GM18499 (cell line): Measurements from ENCODE around the gene RCOR3.
A peak's percentile ranks its signal among the peaks of the same experiment; 100 is the strongest.
"Not testable (repeated sequence)": the region's sequence is repeated elsewhere in the genome, so short reads cannot be mapped to it uniquely, and the experiment has no call there.

ENCODE experiments used
- ATAC-seq: cut with Tn5 transposase; IDR thresholded peaks from one replicate; pipeline ENCODE4 v1.9.1; 2021; ENCODE audit warnings: moderate number of reproducible peaks; ENCODE audit not compliant: insufficient read depth, unreplicated experiment

Gene RCOR3

GRCh38 chr1:211259638-211260126 is 516 bp downstream of the RCOR3 start:
- ATAC-seq = peak; percentile 0

- peak; percentile 28 for ATAC-seq
Measured at GRCh38 chr1:211260141-211261107, 1.3 kb downstream of the RCOR3 start.

- ATAC-seq = no peak
Measured at GRCh38 chr1:211261229-211261628, 2.1 kb downstream of the RCOR3 start.

- ATAC-seq = not testable (repeated sequence)
Measured at GRCh38 chr1:211263022-211263421, 3.9 kb downstream of the RCOR3 start.

GRCh38 chr1:211267204-211267857 is 8.2 kb downstream of the RCOR3 start:
- no peak for ATAC-seq

- ATAC-seq = no peak
Measured at GRCh38 chr1:211279340-211279739, 20.2 kb downstream of the RCOR3 start.

- ATAC-seq = no peak
Measured at GRCh38 chr1:211280910-211281309, 21.7 kb downstream of the RCOR3 start.

- ATAC-seq = no peak
Measured at GRCh38 chr1:211281320-211282022, 22.3 kb downstream of the RCOR3 start.

GRCh38 chr1:211282023-211282373 is 22.8 kb downstream of the RCOR3 start:
- no peak for ATAC-seq

- ATAC-seq = no peak
Measured at GRCh38 chr1:211285196-211285595, 26.0 kb downstream of the RCOR3 start.

GRCh38 chr1:211287218-211287617 is 28.1 kb downstream of the RCOR3 start:
- no peak for ATAC-seq

- no peak for ATAC-seq
Measured at GRCh38 chr1:211292411-211292810, 33.2 kb downstream of the RCOR3 start.

GRCh38 chr1:211296396-211296795 is 37.2 kb downstream of the RCOR3 start:
- no peak for ATAC-seq

- ATAC-seq = peak; percentile 96
Measured at GRCh38 chr1:211305044-211305443, 45.9 kb downstream of the RCOR3 start.

- no peak for ATAC-seq
Measured at GRCh38 chr1:211309617-211310016, 50.5 kb downstream of the RCOR3 start.

GRCh38 chr1:211313392-211313791 is 54.2 kb downstream of the RCOR3 start:
- ATAC-seq = no peak

- no peak for ATAC-seq
Measured at GRCh38 chr1:211318576-211319280, 59.6 kb downstream of the RCOR3 start.

GRCh38 chr1:211319892-211320291 is 60.7 kb downstream of the RCOR3 start:
- ATAC-seq = no peak

GRCh38 chr1:211320980-211321379 is 61.8 kb downstream of the RCOR3 start:
- no peak for ATAC-seq

GRCh38 chr1:211321646-211322045 is 62.5 kb downstream of the RCOR3 start:
- not testable (repeated sequence) for ATAC-seq
